Heart left ventricle (tissue), 16 donors: ENCODE data around the gene RNASE12. TPM values are rescaled to one million over a fixed set of nuclear protein-coding genes. Genes with fewer than 3 reads are reported as not detected.

Experiments
- ATAC-seq, 4 donors: fragments of 200-7000 bp; cut with Tn5 transposase; one replicate each; pipeline ENCODE4 v1.9.1; 2020 to 2022; ENCODE audit warnings: moderate library complexity in 4 of 4, mild to moderate bottlenecking in 3 of 4, moderate number of reproducible peaks in 1 of 4
- DNase-seq, 5 donors: peaks; one replicate each; pipeline ENCODE4 v3.0.0-alpha.2; 2020
- H3K27ac ChIP-seq, 12 donors: fragments of 200-600 bp; sonication (generic) in 4 of 12; one replicate each; pipeline versions ENCODE4 v1.5.0 to v1.8.0; 2016 to 2022; ENCODE audit warnings: mild to moderate bottlenecking in 2 of 12
- H3K27me3 ChIP-seq, 9 donors: fragments of 200-600 bp; sonication (generic) in 2 of 9; one replicate each; pipeline versions ENCODE4 v1.5.1 to v1.8.0; 2016 to 2022; ENCODE audit warnings: mild to moderate bottlenecking in 3 of 9
- H3K36me3 ChIP-seq, 9 donors: fragments of 200-600 bp; sonication (generic) in 2 of 9; one replicate each; pipeline versions ENCODE4 v1.5.0 to v1.8.0; 2018 to 2022; ENCODE audit warnings: mild to moderate bottlenecking in 2 of 9
- H3K4me1 ChIP-seq, 12 donors: fragments of 200-600 bp; sonication (generic) in 4 of 12; one replicate each; pipeline versions ENCODE4 v1.5.0 to v1.8.0; 2016 to 2022; ENCODE audit warnings: mild to moderate bottlenecking in 3 of 12
- H3K4me3 ChIP-seq, 12 donors: fragments of 200-600 bp; sonication (generic) in 4 of 12; one replicate each; pipeline versions ENCODE4 v1.5.0 to v1.8.0; 2017 to 2022; ENCODE audit warnings: mild to moderate bottlenecking in 9 of 12, moderate library complexity in 4 of 12
- H3K9me3 ChIP-seq, 12 donors: fragments of 200-600 bp; sonication (generic) in 4 of 12; one replicate each; pipeline versions ENCODE4 v1.5.0 to v1.8.0; 2016 to 2022; ENCODE audit warnings: mild to moderate bottlenecking in 1 of 12
- CTCF ChIP-seq, 12 donors: fragments of 200-600 bp; sonication (generic) in 4 of 12; IDR thresholded peaks; one replicate each; pipeline versions ENCODE4 v1.5.0 to v1.8.0; 2018 to 2022; ENCODE audit warnings: antibody characterized with exemption in 12 of 12, mild to moderate bottlenecking in 5 of 12
- POLR2A ChIP-seq, 2 donors: fragments of 450-650 bp; IDR thresholded peaks; one replicate each; pipeline ENCODE4 v1.6.1; 2017; ENCODE audit warnings: antibody characterized with exemption in 2 of 2, mild to moderate bottlenecking in 2 of 2, moderate library complexity in 2 of 2
- WGBS, 4 donors: extraction: QIAGEN DNeasy Blood & Tissue Kit in 2 of 4; methylation state at CpG; one replicate each; pipeline versions ENCODE4 v1.1.5 to v1.1.7; 2013 to 2018; 5-methylcytosine and 5-hydroxymethylcytosine counted together
- intact Hi-C, 10 donors: fragments of 100-400 bp; cut with DNase I; formaldehyde crosslinking; loops; one replicate each; pipeline versions ENCODE4 v1.11.1 to v1.14.2; 2022
- polyA plus RNA-seq, 2 donors: library from polyadenylated mRNA; stranded (reverse); fragments of 200-250 nt; gene quantifications; one replicate each; pipeline ENCODE4 v1.2.3, GENCODE V29; 2013
- total RNA-seq, 9 donors: library from RNA; depleted of rRNA in 2 of 9; stranded (reverse); fragments of >200 nt in 2 of 9; fragmentation: NEBNext Ultra II Directional in 3 of 9; extraction: Animal tissue kit (Norgen Biotek cat#: 25700) in 3 of 9; gene quantifications; one replicate each; pipeline versions ENCODE4 v1.1.0 to v1.2.4, GENCODE V29; 2016 to 2023
- donor health status: ischemic (EF 13 %, LVEDD 7.1; RV severe dilation, severe dysfunction).
- donor health status: healthy with polysubstance abuse.
- donor health status: DM: no; HTN: yes; CAD: no.
- donor health status: DM: no; HTN: no; CAD: no.
- donor health status: ischemic (EF 25% LVEDD 6.9; RV normal size, moderate dysfunction).
- donor health status: ischemic (EF 25% LVEDD 5.7; RV mildly dilated, moderate dysfunction).
- donor health status: healthy.
- donor health status: DM: yes; HTN: yes; CAD: no.
- donor health status: ischemic (EF 35%, LVEDD 5.7; RV mildly dilated, moderate dysfunction).
- donor health status: nonischemic (EF 11% LVEDD 7.7; RV severe dilation, severe dysfunction).
- donor health status: DM: yes; HTN: yes; CAD: no.
- donor health status: PGD.
- donor health status: ischemic (EF 29% LVEDD 5.4; RV normal size, mild dysfunction).
- donor health status: nonischemic (EF 23%, LVEDD 6.1; RV moderate dilation, normal function).

Gene RNASE12
- total and polyA plus RNA-seq, 11 donors = not detected

- H3K4me3 ChIP-seq = peak overlapping the region; percentile 61 to 97 (median 84)
- no peaks in the 10 kb centered on the region for H3K9me3 ChIP-seq
- no peaks in the 10 kb centered on the region for H3K27me3 ChIP-seq
- peaks cover 0 to 48% (median 7%) of the 10 kb centered on the region in 12 donors for H3K4me1 ChIP-seq
- DNase-seq (peak; percentile 74 to 83 (median 80)), ATAC-seq (peak; percentile 35 to 80 (median 65))
- WGBS, 4 donors = 5 to 10% (median 8%) methylated on average over 27 of the region's 27 CpGs
- TF ChIP-seq POLR2A (IDR thresholded peaks at IDR 0.05) = no peak
- no peak for TF ChIP-seq CTCF (IDR thresholded peaks at IDR 0.05)
- H3K27ac ChIP-seq = peak overlapping the region in 9 of 12 donors; percentile 20 to 86 (median 60)
- no peaks in the 10 kb centered on the region for H3K36me3 ChIP-seq
- intact Hi-C loops = loop anchor here in 9 of 10 donors (1.0 to 10.0 kb wide), 14 partner anchors 72 to 485 kb away; partner anchors contain the start of genes APEX1 (in 2 of the 9), RNASE4 (in 2 of the 9), TEP1 (in 2 of the 9) and ZNF219 (in 2 of the 9)
Measured at GRCh38 chr14:20610002-20610765, 19.0 kb upstream of the RNASE12 start.

- intact Hi-C loops = loop anchor here (1.0 to 10.0 kb wide), 25 partner anchors 73 to 485 kb away; partner anchors contain the start of genes TEP1 (in 7 of the 10), APEX1 (in 5 of the 10), OSGEP (in 3 of the 10) and PARP2 (in 3 of the 10)
- Histone ChIP-seq H3K27me3 (no peaks in the 10 kb centered on the region), H3K4me1 (peaks cover 0 to 40% (median 5%) of the 10 kb centered on the region in 12 donors), H3K9me3 (no peaks in the 10 kb centered on the region), H3K27ac (peak overlapping the region in 9 of 12 donors; percentile 20 to 86 (median 60)), H3K4me3 (peak overlapping the region; percentile 61 to 97 (median 84)), H3K36me3 (no peaks in the 10 kb centered on the region)
- peak in 4 of 5 donors; percentile 54 to 68 (median 63) for DNase-seq
- 0 to 1% (median 1%) methylated on average over 44 of the region's 44 CpGs for WGBS, 4 donors
- ATAC-seq = peak; percentile 21 to 59 (median 48)
- TF ChIP-seq POLR2A (IDR thresholded peaks at IDR 0.05) (no peak), CTCF (IDR thresholded peaks at IDR 0.05) (peak; percentile 89 to 99 (median 94))
Measured at GRCh38 chr14:20609215-20610001, 18.2 kb upstream of the RNASE12 start.

GRCh38 chr14:20608383-20609110, 17.4 kb upstream of the RNASE12 start:
- ATAC-seq = no peak
- H3K27ac ChIP-seq = no peak overlapping the region
- H3K27me3 ChIP-seq = no peaks in the 10 kb centered on the region
- DNase-seq = no peak
- H3K4me3 ChIP-seq = peak overlapping the region in 1 of 12 donors; percentile 90
- H3K9me3 ChIP-seq = no peaks in the 10 kb centered on the region
- TF ChIP-seq CTCF (IDR thresholded peaks at IDR 0.05) (no peak), POLR2A (IDR thresholded peaks at IDR 0.05) (no peak)
- H3K4me1 ChIP-seq = peaks cover 0 to 31% (median 5%) of the 10 kb centered on the region in 12 donors
- intact Hi-C loops = loop anchor here (1.0 to 10.0 kb wide), 17 partner anchors 76 to 282 kb away; partner anchors contain the start of genes TEP1 (in 5 of the 10), APEX1 (in 3 of the 10), OSGEP (in 3 of the 10) and PARP2 (in 2 of the 10)
- H3K36me3 ChIP-seq = no peaks in the 10 kb centered on the region
- 60 to 69% (median 64%) methylated on average over 7 of the region's 7 CpGs for WGBS, 4 donors
